ENCODE results near the gene CDH4. TPM values are rescaled to one million over a fixed set of nuclear protein-coding genes. Genes with fewer than 3 reads are reported as not detected.

The CDH4 gene
- total and polyA plus RNA-seq, 2 of the 8 experiments (the other 6 are each of a cell fraction or from before 2014, with no cell fraction given): 4.3 to 7.9 TPM

DNA sequence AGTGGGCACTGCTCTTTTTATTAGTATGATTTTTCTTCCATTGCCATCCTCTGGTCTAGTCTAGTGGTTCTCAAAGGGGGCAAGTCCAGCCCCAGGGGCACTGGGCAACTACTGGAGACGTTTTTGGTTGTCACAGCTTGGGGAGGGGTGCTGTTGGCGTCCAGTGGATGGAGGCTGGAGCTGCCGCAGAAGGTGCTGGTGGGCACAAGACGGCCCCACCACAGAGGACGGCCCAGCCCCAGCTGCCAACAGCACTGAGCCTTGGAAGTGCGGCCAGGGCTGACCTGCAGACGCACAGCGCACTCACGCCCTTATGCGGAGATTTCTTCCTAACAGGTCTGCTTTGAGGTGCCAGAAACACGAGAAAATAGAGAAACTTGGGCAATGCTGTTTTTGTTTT lies 40.3 kb downstream of the CDH4 start:
- no peak overlapping the region for H3K4ac ChIP-seq (replicated peaks; ENCODE audit: insufficient read length, low read depth, low read length)
- FAIRE-seq: no peak

More for the DNA sequence above, 40.3 kb downstream of the CDH4 start:
- Histone ChIP-seq H3K56ac (replicated peaks; ENCODE audit: insufficient read length, low read depth, low read length) (no peak overlapping the region), H4K20me1 (replicated peaks in 1 of 2; ENCODE audit: control insufficient read depth in 1 of 2, insufficient read depth in 2 of 2, low read length in 2 of 2) (peaks cover 0 to 3% of the 10 kb centered on the region in 2 experiments), H4K8ac (ENCODE audit: extremely low read depth, insufficient read depth, low read length) (no peak overlapping the region), H2BK5ac (ENCODE audit: low read depth, low read length) (no peak overlapping the region), H3K23ac (ENCODE audit: insufficient read length) (no peak overlapping the region), H2BK12ac (ENCODE audit: low read depth, low read length) (no peak overlapping the region), H3K9me3 (ENCODE audit: insufficient read depth in 2 of 2, low read depth in 1 of 2, low read length in 1 of 2) (peaks cover 0 to 5% of the 10 kb centered on the region in 2 experiments; a peak in 1 of 4 replicates), H2AFZ (ENCODE audit: low read length) (no peak overlapping the region), H3K4me3 (ENCODE audit: extremely low read depth in 1 of 4, insufficient read depth in 2 of 4, low read depth in 3 of 4, low read length in 4 of 4) (no peak overlapping the region), H2AK5ac (ENCODE audit: low read depth, low read length) (no peak overlapping the region), H2BK20ac (ENCODE audit: low read length) (no peak overlapping the region), H3K27me3 (replicated peaks in 1 of 4; ENCODE audit: control insufficient read depth in 3 of 4, extremely low read depth in 1 of 4, insufficient read depth in 3 of 4, low read length in 3 of 4) (peaks cover 0 to 3% (median 0%) of the 10 kb centered on the region in 4 experiments; a peak in 1 of 7 replicates), H3K4me1 (replicated peaks in 1 of 4; ENCODE audit: control insufficient read depth in 3 of 4, insufficient read depth in 4 of 4, low read length in 3 of 4) (no peaks in the 10 kb centered on the region; a peak in 3 of 7 replicates), H2BK120ac (replicated peaks; ENCODE audit: low read depth, low read length) (no peak overlapping the region), H4K91ac (replicated peaks; ENCODE audit: insufficient read length, low read length) (no peak overlapping the region), H3K9ac (replicated peaks in 1 of 4; ENCODE audit: extremely low read depth in 1 of 4, low read depth in 3 of 4, low read length in 3 of 4) (no peak overlapping the region), H3K14ac (ENCODE audit: insufficient read length) (no peak overlapping the region), H2BK15ac (ENCODE audit: low read length) (no peak overlapping the region), H3K27ac (ENCODE audit: low read depth, low read length) (no peak overlapping the region), H3K4me2 (ENCODE audit: insufficient read depth in 1 of 2, low read depth in 2 of 2, low read length in 2 of 2) (no peak overlapping the region), H3K36me3 (ENCODE audit: control insufficient read depth in 2 of 4, insufficient read depth in 4 of 4, low read length in 3 of 4) (no peaks in the 10 kb centered on the region), H3K79me1 (ENCODE audit: low read depth, low read length) (no peaks in the 10 kb centered on the region), H3K18ac (ENCODE audit: extremely low read depth, low read length) (no peak overlapping the region), H3K79me2 (ENCODE audit: control insufficient read depth in 1 of 2, insufficient read depth in 2 of 2, low read length in 2 of 2) (no peaks in the 10 kb centered on the region), H4K5ac (ENCODE audit: insufficient read length, low read depth, low read length) (no peak overlapping the region), H3K23me2 (ENCODE audit: low read depth, low read length) (peaks cover 3% of the 10 kb centered on the region; the same call in 1 of the 2 replicates)
- CTCF ChIA-PET (ENCODE audit: partially characterized antibody): interaction anchor here (0.9 kb wide), 1 partner anchor 31 kb away, joined by 3 read pairs; no protein-coding TSS in a partner anchor
- POLR2A ChIA-PET (ENCODE audit: partially characterized antibody): no interaction called here
- no peak for DNase-seq (ENCODE audit: low read depth in 1 of 2, low spot score in 2 of 2)
- 90% methylated on average over 11 of the region's 11 CpGs; no CpG with 5 or more reads in 1 of the 2 experiments for WGBS, 2 experiments (ENCODE audit: extremely low coverage in 1 of 2, insufficient coverage in 1 of 2, insufficient read length in 1 of 2, insufficient replicate concordance in 2 of 2, low coverage in 1 of 2, low lambda C conversion rate in 2 of 2, missing lambda C conversion rate in 1 of 2)
- TF ChIP-seq JUN (IDR thresholded peaks at IDR 0.05; ENCODE audit: low read depth, low read length): no peak
- TF ChIP-seq SAP30 (IDR thresholded peaks at IDR 0.05; ENCODE audit: insufficient read depth, insufficient replicate concordance, low read length): no peak
- no peak for TF ChIP-seq E2F6 (IDR thresholded peaks at IDR 0.05)
- TF ChIP-seq RAD21 (IDR thresholded peaks at IDR 0.05 in 1 of 2, conservative IDR thresholded peaks at IDR 0.05 in 1 of 2; ENCODE audit: low read depth in 2 of 2, low read length in 2 of 2): no peak
- TF ChIP-seq EP300 (IDR thresholded peaks at IDR 0.05; ENCODE audit: borderline replicate concordance in 1 of 2, low read depth in 2 of 2, low read length in 2 of 2): no peak
- TF ChIP-seq RBBP5 (IDR thresholded peaks at IDR 0.05; ENCODE audit: borderline replicate concordance, low read depth, low read length): no peak
- no peak for TF ChIP-seq CBX8 (IDR thresholded peaks at IDR 0.05; ENCODE audit: borderline replicate concordance, low read depth, low read length)
- no peak for TF ChIP-seq BRCA1 (IDR thresholded peaks at IDR 0.05; ENCODE audit: low read depth, low read length)
- TF ChIP-seq TAF1 (IDR thresholded peaks at IDR 0.05; ENCODE audit: low read depth, low read length): no peak
- TF ChIP-seq SP2 (IDR thresholded peaks at IDR 0.05; ENCODE audit: low read length): no peak
- no peak for TF ChIP-seq BCL11A (IDR thresholded peaks at IDR 0.05; ENCODE audit: low read depth in 2 of 2, low read length in 2 of 2)

Measured in H1 (cell line).